Measurements from ENCODE around the gene NCBP3.

The NCBP3 gene

GRCh38 chr17:3753624-3754023 is 92.4 kb downstream of the NCBP3 start:
- no peak overlapping the region for H2BK5ac ChIP-seq (ENCODE audit: low read length)
- DNase-seq: no peak
- no peak overlapping the region for H3K27ac ChIP-seq (ENCODE audit: low read depth, low read length)
- H4K8ac ChIP-seq (ENCODE audit: low read depth, low read length): no peak overlapping the region
- H3K36me3 ChIP-seq (ENCODE audit: control insufficient read depth, insufficient read depth, low read length): no peaks in the 10 kb centered on the region
- no peaks in the 10 kb centered on the region for H3K79me1 ChIP-seq (ENCODE audit: low read length)
- H2BK15ac ChIP-seq (replicated peaks; ENCODE audit: low read depth): no peak overlapping the region
- H3K27me3 ChIP-seq (ENCODE audit: insufficient read depth, low read length, poor library complexity): no peaks in the 10 kb centered on the region
- H3K4me3 ChIP-seq (ENCODE audit: low read length): no peak overlapping the region
- no peak overlapping the region for H3K4ac ChIP-seq (ENCODE audit: low read depth, low read length)
- no peak overlapping the region for H3K4me2 ChIP-seq (ENCODE audit: low read length)
- WGBS (ENCODE audit: extremely low coverage, insufficient coverage, low lambda C conversion rate): no CpG with 5 or more reads among the region's 12 CpGs
- no peak overlapping the region for H2AK5ac ChIP-seq (ENCODE audit: low read length)
- H3K56ac ChIP-seq (ENCODE audit: low read length): peak overlapping the region; percentile 49
- no peaks in the 10 kb centered on the region for H3K79me2 ChIP-seq (ENCODE audit: control insufficient read depth, insufficient read depth, low read length)
- H3K18ac ChIP-seq (ENCODE audit: low read length): no peak overlapping the region
- no peak overlapping the region for H4K5ac ChIP-seq (ENCODE audit: low read length)
- H2BK120ac ChIP-seq (ENCODE audit: low read depth, low read length): no peak overlapping the region
- H3K23ac ChIP-seq (ENCODE audit: low read length): no peak overlapping the region
- H3K9ac ChIP-seq (ENCODE audit: low read length): no peak overlapping the region
- H3K4me1 ChIP-seq (ENCODE audit: control insufficient read depth, low read depth, low read length): no peaks in the 10 kb centered on the region
